Stimulated activated CD8-positive, alpha-beta memory T cell treated with anti-CD3 and anti-CD28 coated beads, Interleukin-7, amount 100 ng/mL, for 48 hours (primary cell): ENCODE measurements around the gene OIP5.
"Not testable (repeated sequence)": the region's sequence is repeated elsewhere in the genome, so short reads cannot be mapped to it uniquely, and the experiment has no call there.

Source experiments
- DNase-seq, 2 donors: peaks; one replicate each; pipeline ENCODE4 v3.0.0-alpha.2; 2020; ENCODE audit warnings: low read depth in 1 of 2; ENCODE audit errors: extremely low read depth in 1 of 2

Gene OIP5

DNA sequence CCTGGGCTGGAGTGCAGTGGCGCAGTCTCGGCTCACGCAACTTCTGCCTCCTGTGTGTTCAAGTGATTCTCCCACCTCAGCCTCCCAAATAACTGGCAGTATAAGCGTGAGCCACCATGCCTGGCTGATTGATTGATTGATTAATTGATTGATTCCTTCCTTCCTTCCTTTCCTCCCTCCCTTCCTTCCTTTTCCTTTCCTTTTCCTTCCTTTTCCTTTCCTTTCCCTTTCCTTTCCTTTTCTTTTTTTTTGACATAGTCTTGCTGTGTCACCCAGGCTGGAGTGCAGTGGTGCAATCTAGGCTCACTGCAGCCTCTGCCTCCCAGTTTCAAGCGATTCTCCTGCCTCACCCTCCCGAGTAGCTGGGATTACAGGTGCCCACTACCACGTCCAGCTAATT, 71.5 kb downstream of the OIP5 start:
- not testable (repeated sequence) for DNase-seq

DNA sequence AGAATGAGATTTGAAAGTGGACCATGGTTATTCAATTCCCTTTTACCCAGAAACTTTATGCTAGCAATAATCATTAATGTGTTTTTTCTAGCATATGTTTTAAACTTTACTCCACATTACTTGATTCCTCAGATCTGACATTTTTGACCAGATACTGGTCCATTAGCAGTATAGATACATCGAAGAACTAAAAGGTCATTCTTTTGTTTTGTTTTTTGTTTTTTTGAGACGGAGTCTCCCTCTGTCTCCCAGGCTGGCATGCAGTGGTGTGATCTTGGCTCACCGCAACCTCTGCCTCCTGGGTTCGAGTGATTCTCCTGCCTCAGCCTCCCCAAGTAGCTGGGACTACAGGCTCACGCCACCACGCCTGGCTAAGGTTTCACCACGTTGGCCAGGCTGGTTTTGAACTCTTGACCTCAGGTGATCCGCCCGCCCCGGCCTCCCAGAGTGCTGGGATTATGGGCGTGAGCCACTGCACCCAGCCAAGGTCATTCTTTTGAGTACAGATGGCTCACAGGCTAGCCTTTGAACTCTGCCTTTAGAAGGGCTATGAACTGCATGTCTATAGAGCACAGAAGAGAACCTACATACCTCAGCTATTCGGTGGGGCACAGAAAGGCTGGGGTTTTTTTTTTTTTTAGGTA, 72.7 kb downstream of the OIP5 start:
- no peak for DNase-seq
